Tibial artery (tissue), 4 donors: ENCODE results near the gene NKIRAS1.

ENCODE experiments used
- DNase-seq, 2 donors: peaks; one replicate each; pipeline ENCODE4 v3.0.0-alpha.2; 2019
- H3K27ac ChIP-seq, 2 donors: fragments of 200-600 bp; sonication (generic) in 1 of 2; 1 replicate in 1 of 2; 2 replicates in 1 of 2; pipeline ENCODE4 v1.5.1; 2018 to 2019; ENCODE audit warnings: mild to moderate bottlenecking in 1 of 2
- H3K27me3 ChIP-seq, 2 donors: fragments of 200-600 bp; sonication (generic) in 1 of 2; one replicate each; pipeline versions ENCODE4 v1.5.1 to v1.6.0; 2016 to 2019
- H3K36me3 ChIP-seq, 3 donors: fragments of 200-600 bp; sonication (generic) in 2 of 3; one replicate each; pipeline ENCODE4 v1.5.1; 2016 to 2019; ENCODE audit warnings: mild to moderate bottlenecking in 2 of 3
- H3K4me1 ChIP-seq, 4 donors: fragments of 200-600 bp; sonication (generic) in 2 of 4; 1 replicate in 3 of 4; 2 replicates in 1 of 4; pipeline ENCODE4 v1.5.1; 2016 to 2019
- H3K4me3 ChIP-seq, 2 donors: fragments of 200-600 bp; sonication (generic) in 1 of 2; 1 replicate in 1 of 2; 2 replicates in 1 of 2; pipeline ENCODE4 v1.5.1; 2018 to 2019; ENCODE audit warnings: mild to moderate bottlenecking in 2 of 2
- H3K9me3 ChIP-seq, 3 donors: fragments of 200-600 bp; sonication (generic) in 1 of 3; one replicate each; pipeline ENCODE4 v1.5.1; 2016 to 2019
- CTCF ChIP-seq, 2 experiments: fragments of 200-600 bp in 1 of 2; fragments of 450-650 bp in 1 of 2; IDR thresholded peaks; one replicate each; pipeline ENCODE4 v1.5.1; 2017 to 2019; ENCODE audit warnings: antibody characterized with exemption in 2 of 2, mild to moderate bottlenecking in 1 of 2, moderate library complexity in 1 of 2
- intact Hi-C: fragments of 100-400 bp; cut with DNase I; formaldehyde crosslinking; loops from one replicate; pipeline ENCODE4 v1.15.0; 2023; ENCODE audit warnings: low total_unique reads

NKIRAS1 gene

DNA sequence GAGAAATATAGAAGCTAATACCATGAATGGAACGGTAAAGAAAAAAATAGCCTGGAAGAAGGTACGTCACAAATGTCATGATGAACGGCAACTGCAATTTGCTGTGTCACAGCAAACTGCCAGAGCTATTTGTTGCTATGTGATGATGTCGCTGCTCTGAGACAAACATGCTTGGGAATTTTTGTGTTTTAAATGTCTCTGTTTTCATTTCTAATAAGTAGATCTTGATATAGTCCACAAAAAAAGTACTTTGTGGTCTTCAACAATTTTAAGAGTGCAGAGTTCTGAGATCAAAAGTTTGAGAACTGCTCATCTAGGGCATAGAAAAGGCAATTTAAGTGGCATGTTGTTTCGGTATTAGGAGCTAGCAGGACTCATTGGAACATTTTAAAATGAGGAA, 24.0 kb upstream of the NKIRAS1 start:
- no peak for DNase-seq
- intact Hi-C loops: no loop called here
- Histone ChIP-seq H3K27me3 (no peaks in the 10 kb centered on the region), H3K27ac (no peak overlapping the region), H3K36me3 (no peaks in the 10 kb centered on the region), H3K9me3 (peaks cover 0 to 3% (median 0%) of the 10 kb centered on the region in 3 donors), H3K4me1 (peaks cover 0 to 7% (median 4%) of the 10 kb centered on the region in 4 donors), H3K4me3 (no peak overlapping the region)
- TF ChIP-seq CTCF (IDR thresholded peaks at IDR 0.05): no peak

GRCh38 chr3:23938688-23939087, 21.9 kb upstream of the NKIRAS1 start:
- intact Hi-C loops: no loop called here

DNA sequence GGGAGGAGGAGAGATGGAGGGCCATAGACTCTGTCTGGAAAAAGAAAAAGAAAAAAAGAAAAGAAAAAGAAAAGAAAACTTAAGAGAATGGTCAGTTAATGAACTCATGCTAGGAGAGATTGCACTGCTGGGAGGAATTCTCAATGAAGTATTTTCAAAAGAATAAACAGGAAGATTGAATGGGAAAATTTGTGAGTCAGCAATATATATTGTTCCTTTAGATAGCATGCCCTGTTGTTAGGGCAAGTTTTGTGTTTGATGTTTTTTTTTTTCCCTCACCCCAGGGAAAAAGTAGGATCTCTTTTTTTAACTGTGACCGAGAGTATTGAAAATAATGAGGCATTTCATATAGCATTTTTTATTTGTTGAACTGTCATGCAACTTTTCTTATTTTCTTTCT, 20.5 kb upstream of the NKIRAS1 start:
- H3K4me3 ChIP-seq: no peak overlapping the region
- H3K36me3 ChIP-seq: no peaks in the 10 kb centered on the region
- H3K4me1 ChIP-seq: no peaks in the 10 kb centered on the region

More at GRCh38 chr3:23938688-23939087, 21.9 kb upstream of the NKIRAS1 start:
- H3K27me3 ChIP-seq: no peaks in the 10 kb centered on the region
- no peak overlapping the region for H3K27ac ChIP-seq
- DNase-seq: no peak
- H3K4me3 ChIP-seq: no peak overlapping the region
- peaks cover 0 to 3% (median 0%) of the 10 kb centered on the region in 3 donors for H3K9me3 ChIP-seq
- TF ChIP-seq CTCF (IDR thresholded peaks at IDR 0.05): no peak
- H3K36me3 ChIP-seq: no peaks in the 10 kb centered on the region
- H3K4me1 ChIP-seq: no peaks in the 10 kb centered on the region

GRCh38 chr3:23934253-23934652, 17.5 kb upstream of the NKIRAS1 start:
- Histone ChIP-seq H3K27me3 (no peaks in the 10 kb centered on the region), H3K9me3 (peaks cover 0 to 3% (median 0%) of the 10 kb centered on the region in 3 donors), H3K27ac (no peak overlapping the region), H3K4me1 (no peaks in the 10 kb centered on the region), H3K36me3 (no peaks in the 10 kb centered on the region), H3K4me3 (no peak overlapping the region)
- DNase-seq: no peak
- intact Hi-C loops: no loop called here
- no peak for TF ChIP-seq CTCF (IDR thresholded peaks at IDR 0.05)

More for the DNA sequence above, 20.5 kb upstream of the NKIRAS1 start:
- no peak for TF ChIP-seq CTCF (IDR thresholded peaks at IDR 0.05)
- intact Hi-C loops: no loop called here
- no peak overlapping the region for H3K27ac ChIP-seq
- DNase-seq: no peak
- no peaks in the 10 kb centered on the region for H3K27me3 ChIP-seq
- H3K9me3 ChIP-seq: peaks cover 0 to 3% (median 0%) of the 10 kb centered on the region in 3 donors

GRCh38 chr3:23932571-23932970, 15.8 kb upstream of the NKIRAS1 start:
- H3K9me3 ChIP-seq: no peaks in the 10 kb centered on the region
- H3K27ac ChIP-seq: no peak overlapping the region
- no peak overlapping the region for H3K4me3 ChIP-seq
- no peaks in the 10 kb centered on the region for H3K27me3 ChIP-seq
- intact Hi-C loops: no loop called here
- no peak for DNase-seq
- TF ChIP-seq CTCF (IDR thresholded peaks at IDR 0.05): no peak
- no peaks in the 10 kb centered on the region for H3K4me1 ChIP-seq
- no peaks in the 10 kb centered on the region for H3K36me3 ChIP-seq

DNA sequence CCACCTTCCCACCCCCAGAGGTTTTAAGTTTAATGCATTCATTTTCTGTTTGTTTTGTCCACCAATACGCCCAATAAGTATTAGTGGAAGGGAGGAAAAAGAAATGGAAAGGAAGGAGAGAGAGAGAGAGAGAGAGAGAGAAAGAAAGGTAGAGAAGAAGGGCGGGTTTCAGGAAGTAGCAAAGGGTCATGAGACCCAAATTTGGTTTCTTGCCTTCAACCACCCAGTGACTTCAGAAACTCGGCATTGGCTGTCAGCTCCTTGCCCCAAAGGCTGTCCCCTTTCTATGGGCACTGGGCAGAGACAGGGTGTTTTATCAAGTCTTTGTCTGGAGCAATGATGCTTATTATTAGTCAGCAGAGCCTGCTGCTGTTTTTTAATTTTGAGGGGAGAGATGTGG, 14.8 kb upstream of the NKIRAS1 start:
- no peak overlapping the region for H3K4me3 ChIP-seq
- H3K27ac ChIP-seq: no peak overlapping the region
- TF ChIP-seq CTCF (IDR thresholded peaks at IDR 0.05): no peak
- no peaks in the 10 kb centered on the region for H3K4me1 ChIP-seq
- H3K27me3 ChIP-seq: no peaks in the 10 kb centered on the region
- H3K36me3 ChIP-seq: no peaks in the 10 kb centered on the region
- H3K9me3 ChIP-seq: no peaks in the 10 kb centered on the region
- DNase-seq: no peak
- intact Hi-C loops: no loop called here
